Suprapubic skin (tissue), 4 donors: Measurements from ENCODE around the gene CADM2. TPM values are rescaled to one million over a fixed set of nuclear protein-coding genes. Genes with fewer than 3 reads are reported as not detected.
A peak's percentile ranks its signal among the peaks of the same experiment; 100 is the strongest.

ENCODE experiments used
- DNase-seq, 2 donors: peaks; one replicate each; pipeline ENCODE4 v3.0.0-alpha.2; 2019; ENCODE audit warnings: low spot score in 2 of 2
- H3K27ac ChIP-seq: fragments of 200-600 bp; sonication (generic); one replicate; pipeline ENCODE4 v1.5.1; 2019
- H3K27me3 ChIP-seq: fragments of 200-600 bp; sonication (generic); one replicate; pipeline ENCODE4 v1.5.1; 2019
- H3K36me3 ChIP-seq: fragments of 200-600 bp; sonication (generic); one replicate; pipeline ENCODE4 v1.5.1; 2019
- H3K4me1 ChIP-seq: fragments of 200-600 bp; sonication (generic); one replicate; pipeline ENCODE4 v1.5.1; 2019
- H3K4me3 ChIP-seq: fragments of 200-600 bp; sonication (generic); one replicate; pipeline ENCODE4 v1.5.1; 2019; ENCODE audit warnings: mild to moderate bottlenecking
- H3K9me3 ChIP-seq: fragments of 200-600 bp; sonication (generic); one replicate; pipeline ENCODE4 v1.5.1; 2019
- CTCF ChIP-seq, 2 donors: fragments of 200-600 bp in 1 of 2; fragments of 450-650 bp in 1 of 2; sonication (generic) in 1 of 2; IDR thresholded peaks; one replicate each; pipeline ENCODE4 v1.5.1; 2016 to 2019; ENCODE audit warnings: antibody characterized with exemption in 2 of 2, mild to moderate bottlenecking in 1 of 2, moderate library complexity in 1 of 2
- EP300 ChIP-seq: sonication (generic); formaldehyde crosslinking; IDR thresholded peaks from one replicate; pipeline ENCODE4 v1.6.1; 2017; ENCODE audit warnings: antibody characterized with exemption
- POLR2A ChIP-seq, 2 donors: fragments of 450-650 bp; IDR thresholded peaks; one replicate each; pipeline ENCODE4 v1.6.1; 2017; ENCODE audit warnings: antibody characterized with exemption in 2 of 2, mild to moderate bottlenecking in 2 of 2, moderate library complexity in 2 of 2
- POLR2AphosphoS5 ChIP-seq, 3 donors: sonication (generic); formaldehyde crosslinking; IDR thresholded peaks; one replicate each; pipeline ENCODE4 v1.6.1; 2017; ENCODE audit warnings: antibody characterized with exemption in 3 of 3
- WGBS: methylation state at CpG from one replicate; pipeline ENCODE4 v1.1.5; 2018; 5-methylcytosine and 5-hydroxymethylcytosine counted together
- total RNA-seq, 4 donors: library from RNA; depleted of rRNA; stranded (reverse); fragments of >200 nt; gene quantifications; one replicate each; pipeline ENCODE4 v1.1.0, GENCODE V29; 2016

Gene CADM2
- total RNA-seq, 4 donors from 2014 or later = 0.68 to 2.8 (median 1.4) TPM

DNA sequence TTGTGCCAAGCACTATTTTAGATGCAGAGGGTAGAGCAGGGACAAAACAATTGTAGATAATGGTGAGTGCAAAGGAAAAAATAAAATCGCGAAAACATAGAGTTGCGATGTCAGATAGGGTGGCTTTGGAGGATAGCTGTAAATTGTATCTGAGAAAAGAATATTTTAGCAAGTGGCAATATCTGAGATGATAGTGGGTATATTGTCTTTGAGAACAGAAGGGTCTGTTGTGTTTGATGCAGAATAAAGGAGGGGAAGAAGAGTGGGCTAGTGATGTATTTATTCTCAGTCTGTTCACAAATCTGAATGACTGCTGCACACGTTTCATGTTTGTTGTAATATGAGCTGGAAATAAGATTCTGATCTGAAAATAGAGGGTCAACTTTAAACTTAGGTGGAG is 396.8 kb downstream of the CADM2 start:
- Histone ChIP-seq H3K27me3 (no peaks in the 10 kb centered on the region), H3K4me3 (no peak overlapping the region), H3K27ac (no peak overlapping the region), H3K4me1 (no peaks in the 10 kb centered on the region), H3K36me3 (no peaks in the 10 kb centered on the region), H3K9me3 (no peaks in the 10 kb centered on the region)
- no peak for DNase-seq
- 80% methylated on average over 4 of the region's 4 CpGs for WGBS
- TF ChIP-seq POLR2AphosphoS5 (IDR thresholded peaks at IDR 0.05) (no peak), EP300 (no peak), POLR2A (IDR thresholded peaks at IDR 0.05) (no peak), CTCF (IDR thresholded peaks at IDR 0.05) (no peak)

DNA sequence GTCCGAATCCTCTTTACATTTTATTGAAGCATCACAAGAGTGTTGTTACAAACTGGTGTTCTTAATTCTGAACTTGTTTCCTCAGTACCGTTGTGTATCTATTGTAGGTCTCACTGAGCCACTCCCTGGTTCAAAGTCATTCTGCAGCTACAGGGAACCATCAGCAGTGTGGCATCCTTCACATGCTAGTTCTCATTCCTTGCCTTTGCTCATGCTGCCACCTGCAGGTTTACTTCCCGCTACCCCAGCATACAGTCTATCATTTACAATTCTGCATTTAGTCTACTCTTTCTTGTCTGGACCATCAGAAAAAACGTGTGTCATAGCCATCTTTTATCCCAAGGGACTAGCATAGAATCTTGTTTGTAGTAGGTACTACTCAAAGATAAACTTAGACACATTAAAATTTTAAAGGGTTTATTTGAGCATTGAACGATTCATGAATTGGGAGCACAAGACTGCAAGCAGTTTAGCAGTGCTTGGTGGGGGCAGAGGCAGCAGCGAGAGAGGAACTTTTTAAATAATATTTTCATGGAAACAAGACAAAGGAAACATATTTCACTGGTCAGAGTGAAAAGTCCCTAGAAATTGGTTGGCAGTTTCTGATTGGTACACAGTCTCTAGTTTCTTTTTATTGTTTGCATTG is 402.1 kb downstream of the CADM2 start:
- no peaks in the 10 kb centered on the region for H3K9me3 ChIP-seq
- no peaks in the 10 kb centered on the region for H3K4me1 ChIP-seq
- H3K27ac ChIP-seq = no peak overlapping the region
- TF ChIP-seq CTCF (IDR thresholded peaks at IDR 0.05) = peak in 1 of 2 donors; percentile 18
- TF ChIP-seq EP300 = no peak
- H3K36me3 ChIP-seq = no peaks in the 10 kb centered on the region
- WGBS = 41% methylated on average over 6 of the region's 6 CpGs
- H3K4me3 ChIP-seq = no peak overlapping the region
- no peak for DNase-seq
- H3K27me3 ChIP-seq = no peaks in the 10 kb centered on the region

GRCh38 chr3:85364296-85364909 is 405.6 kb downstream of the CADM2 start:
- Histone ChIP-seq H3K27me3 (no peaks in the 10 kb centered on the region), H3K4me3 (no peak overlapping the region), H3K4me1 (no peaks in the 10 kb centered on the region), H3K9me3 (no peaks in the 10 kb centered on the region), H3K27ac (no peak overlapping the region), H3K36me3 (no peaks in the 10 kb centered on the region)
- WGBS = 78% methylated on average over 5 of the region's 5 CpGs
- DNase-seq = no peak
- TF ChIP-seq POLR2AphosphoS5 (IDR thresholded peaks at IDR 0.05) (no peak), CTCF (IDR thresholded peaks at IDR 0.05) (no peak)

- H3K36me3 ChIP-seq = no peaks in the 10 kb centered on the region
- H3K4me3 ChIP-seq = no peak overlapping the region
- H3K4me1 ChIP-seq = no peaks in the 10 kb centered on the region
- H3K27me3 ChIP-seq = no peaks in the 10 kb centered on the region
- H3K27ac ChIP-seq = no peak overlapping the region
- 89% methylated on average over 4 of the region's 4 CpGs for WGBS
- no peak for DNase-seq
- H3K9me3 ChIP-seq = no peaks in the 10 kb centered on the region
- TF ChIP-seq CTCF (IDR thresholded peaks at IDR 0.05) = no peak
- no peak for TF ChIP-seq POLR2A (IDR thresholded peaks at IDR 0.05)
- no peak for TF ChIP-seq POLR2AphosphoS5 (IDR thresholded peaks at IDR 0.05)
- TF ChIP-seq EP300 = no peak
These were observed 411.6 kb downstream of the CADM2 start for GRCh38 chr3:85370341-85370740.

- H3K9me3 ChIP-seq = no peaks in the 10 kb centered on the region
- DNase-seq = no peak
- H3K4me1 ChIP-seq = no peaks in the 10 kb centered on the region
- no peak for TF ChIP-seq CTCF (IDR thresholded peaks at IDR 0.05)
- TF ChIP-seq EP300 = no peak
- no peak for TF ChIP-seq POLR2AphosphoS5 (IDR thresholded peaks at IDR 0.05)
- no peak for TF ChIP-seq POLR2A (IDR thresholded peaks at IDR 0.05)
- H3K27ac ChIP-seq = no peak overlapping the region
- H3K27me3 ChIP-seq = no peaks in the 10 kb centered on the region
- no peak overlapping the region for H3K4me3 ChIP-seq
- no peaks in the 10 kb centered on the region for H3K36me3 ChIP-seq
These were observed 417.3 kb downstream of the CADM2 start for GRCh38 chr3:85376131-85376530.
